ENCODE data around the gene BARHL1. TPM values are rescaled to one million over a fixed set of nuclear protein-coding genes. Genes with fewer than 3 reads are reported as not detected.

Gene BARHL1
- polyA plus RNA-seq, 2 of the 4 experiments (the other 2 are of a cell fraction), result not detected

- ChIA-PET POLR2A (no interaction called here), CTCF (interaction anchor here (1.5 kb wide), 1 partner anchor 9 kb away, joined by 3 read pairs; the partner anchor contains the start of gene BARHL1)
- Histone ChIP-seq H3K4me3 (no peak overlapping the region), H3K27ac (no peak overlapping the region), H3K4me1 (peaks cover 9% of the 10 kb centered on the region; the same call in 1 of the 3 replicates), H3K4me2 (no peak overlapping the region), H3K9me3 (no peaks in the 10 kb centered on the region)
- TF ChIP-seq HEYL (CRISPR knock-in tag; IDR thresholded peaks at IDR 0.05) (no peak), ZNF302 (CRISPR knock-in tag; IDR thresholded peaks at IDR 0.05) (no peak), ZFP36 (IDR thresholded peaks at IDR 0.05; ENCODE audit: borderline replicate concordance, partially characterized antibody) (no peak), NFE2L2 (conservative IDR thresholded peaks at IDR 0.05; ENCODE audit: low read length) (no peak), USF2 (IDR thresholded peaks at IDR 0.05) (no peak), JUNB (IDR thresholded peaks at IDR 0.05) (no peak), TFCP2L1 (CRISPR knock-in tag; IDR thresholded peaks at IDR 0.05) (no peak), E2F6 (IDR thresholded peaks at IDR 0.05; ENCODE audit: borderline replicate concordance, low read depth) (no peak)
- FAIRE-seq, result no peak
- DNase-seq (ENCODE audit: low read depth in 1 of 2, low spot score in 1 of 2), result no peak
- WGBS (ENCODE audit: missing lambda C conversion rate), result 90% methylated on average over 5 of the region's 6 CpGs
- no peak for ATAC-seq
Observed at GRCh38 chr9:132591244-132591643, 8.8 kb downstream of the BARHL1 start.

GRCh38 chr9:132591751-132592314, 9.4 kb downstream of the BARHL1 start:
- no peak overlapping the region for H3K4me2 ChIP-seq
- ChIA-PET CTCF (interaction anchor here (1.5 kb wide), 1 partner anchor 10 kb away, joined by 3 read pairs; the partner anchor contains the start of gene BARHL1), POLR2A (no interaction called here)
- DNase-seq (ENCODE audit: low read depth in 1 of 2, low spot score in 1 of 2) (no peak), ATAC-seq (no peak), FAIRE-seq (no peak)
- H3K27ac ChIP-seq, result no peak overlapping the region
- H3K4me1 ChIP-seq, result peaks cover 9% of the 10 kb centered on the region; the same call in 1 of the 3 replicates
- 80% methylated on average over 9 of the region's 9 CpGs for WGBS (ENCODE audit: missing lambda C conversion rate)
- no peak overlapping the region for H3K4me3 ChIP-seq
- no peaks in the 10 kb centered on the region for H3K9me3 ChIP-seq
- TF ChIP-seq PHF8 (IDR thresholded peaks at IDR 0.05; ENCODE audit: borderline replicate concordance, low read depth), result no peak

GRCh38 chr9:132592451-132592850, 10.0 kb downstream of the BARHL1 start:
- TF ChIP-seq MYC (IDR thresholded peaks at IDR 0.05; ENCODE audit: borderline replicate concordance, low read length) (no peak), ESRRA (IDR thresholded peaks at IDR 0.05; ENCODE audit: borderline replicate concordance, low read length) (no peak)
- ATAC-seq, result no peak
- DNase-seq (ENCODE audit: low read depth in 1 of 2, low spot score in 1 of 2), result no peak
- POLR2A ChIA-PET, result no interaction called here
- Histone ChIP-seq H3K4me2 (no peak overlapping the region), H3K9me3 (no peaks in the 10 kb centered on the region), H3K4me3 (no peak overlapping the region), H3K4me1 (peaks cover 9% of the 10 kb centered on the region; the same call in 1 of the 3 replicates), H3K27ac (no peak overlapping the region)
- no peak for FAIRE-seq
- WGBS (ENCODE audit: missing lambda C conversion rate), result 92% methylated on average over 8 of the region's 8 CpGs
- CTCF ChIA-PET, result no interaction called here

GRCh38 chr9:132594412-132594811, 12.0 kb downstream of the BARHL1 start:
- H3K4me3 ChIP-seq, result no peak overlapping the region
- peaks cover 5% of the 10 kb centered on the region; the same call in 1 of the 3 replicates for H3K4me1 ChIP-seq
- no peak for ATAC-seq
- CTCF ChIA-PET, result interaction anchor here (4.2 kb wide), 1 partner anchor 19 kb away, joined by 15 read pairs; no protein-coding TSS in a partner anchor
- 93% methylated on average over 13 of the region's 13 CpGs for WGBS (ENCODE audit: missing lambda C conversion rate)
- POLR2A ChIA-PET, result no interaction called here
- no peak overlapping the region for H3K27ac ChIP-seq
- no peak for FAIRE-seq
- H3K4me2 ChIP-seq, result no peak overlapping the region
- no peak for DNase-seq (ENCODE audit: low read depth in 1 of 2, low spot score in 1 of 2)
- H3K9me3 ChIP-seq, result no peaks in the 10 kb centered on the region
- TF ChIP-seq CEBPB (IDR thresholded peaks at IDR 0.05) (no peak), POLR2AphosphoS2 (conservative IDR thresholded peaks at IDR 0.05; ENCODE audit: low read length) (no peak), BCL3 (IDR thresholded peaks at IDR 0.05) (no peak), ZSCAN20 (CRISPR knock-in tag; IDR thresholded peaks at IDR 0.05) (no peak), ZFP36 (IDR thresholded peaks at IDR 0.05; ENCODE audit: borderline replicate concordance, partially characterized antibody) (no peak), EP300 (IDR thresholded peaks at IDR 0.05) (no peak), REST (IDR thresholded peaks at IDR 0.05) (no peak), ELK1 (IDR thresholded peaks at IDR 0.05; ENCODE audit: low read depth, low read length) (no peak), RAD21 (conservative IDR thresholded peaks at IDR 0.05 in 1 of 2, IDR thresholded peaks at IDR 0.05 in 1 of 2) (no peak)
